ENCODE data around the gene POLR3B. TPM values are rescaled to one million over a fixed set of nuclear protein-coding genes. Genes with fewer than 3 reads are reported as not detected.
A peak's percentile ranks its signal among the peaks of the same experiment; 100 is the strongest.

POLR3B gene
- total and polyA plus RNA-seq, 9 of the 15 experiments (the other 6 are each of a cell fraction or from before 2014, with no cell fraction given): 7.6 to 17.9 (median 14.4) TPM

- TF ChIP-seq TGIF2 (CRISPR knock-in tag; IDR thresholded peaks at IDR 0.05) (no peak), NR2C2 (CRISPR knock-in tag; IDR thresholded peaks at IDR 0.05) (no peak), NR2C2 (tag; IDR thresholded peaks at IDR 0.05) (no peak), CLOCK (CRISPR knock-in tag; IDR thresholded peaks at IDR 0.05; ENCODE audit: borderline replicate concordance) (no peak), TRIM25 (IDR thresholded peaks at IDR 0.05; ENCODE audit: borderline replicate concordance) (no peak), ZNF12 (CRISPR knock-in tag; IDR thresholded peaks at IDR 0.05) (no peak), PPARD (CRISPR knock-in tag; IDR thresholded peaks at IDR 0.05) (no peak), ZNF316 (IDR thresholded peaks at IDR 0.05) (peak; percentile 100), GABPA (tag; conservative IDR thresholded peaks at IDR 0.05; ENCODE audit: low read depth) (no peak), CREM (IDR thresholded peaks at IDR 0.05; ENCODE audit: low read depth) (0 out of 2 replicates have a peak, but pooled peaks have one; percentile 6), RBFOX2 (IDR thresholded peaks at IDR 0.05; ENCODE audit: low read depth, low read length) (no peak), POU5F1 (IDR thresholded peaks at IDR 0.05; ENCODE audit: borderline replicate concordance, low read depth, low read length, partially characterized antibody) (no peak), POLR3A (IDR thresholded peaks at IDR 0.05; ENCODE audit: borderline replicate concordance, extremely low read depth, insufficient read depth, insufficient read length) (no peak), MNT (conservative IDR thresholded peaks at IDR 0.05) (no peak), CBFA2T3 (IDR thresholded peaks at IDR 0.05) (peak; percentile 44; the same call in 1 of the 2 replicates), KAT8 (IDR thresholded peaks at IDR 0.05; ENCODE audit: low read depth) (no peak), ZNF165 (CRISPR knock-in tag; IDR thresholded peaks at IDR 0.05; ENCODE audit: borderline replicate concordance) (no peak), TCF7 (IDR thresholded peaks at IDR 0.05; ENCODE audit: borderline replicate concordance) (no peak), ZNF655 (CRISPR knock-in tag; IDR thresholded peaks at IDR 0.05) (no peak), RBM15 (IDR thresholded peaks at IDR 0.05; ENCODE audit: insufficient read depth, low read length) (no peak), BDP1 (IDR thresholded peaks at IDR 0.05; ENCODE audit: insufficient read depth, insufficient read length) (no peak), ZNF444 (CRISPR knock-in tag; IDR thresholded peaks at IDR 0.05) (no peak), YBX1 (IDR thresholded peaks at IDR 0.05) (no peak)
Measured at GRCh38 chr12:106522708-106523107, 165.2 kb downstream of the POLR3B start (continued).

All from K562 (cell line).